HG02759 (cell line): ENCODE measurements around the gene OSBPL7.

ENCODE experiments used
- ATAC-seq: cut with Tn5 transposase; IDR thresholded peaks from one replicate; pipeline ENCODE4 v1.9.1; 2021; ENCODE audit warnings: mild to moderate bottlenecking, moderate library complexity; ENCODE audit not compliant: unreplicated experiment

OSBPL7 gene

DNA sequence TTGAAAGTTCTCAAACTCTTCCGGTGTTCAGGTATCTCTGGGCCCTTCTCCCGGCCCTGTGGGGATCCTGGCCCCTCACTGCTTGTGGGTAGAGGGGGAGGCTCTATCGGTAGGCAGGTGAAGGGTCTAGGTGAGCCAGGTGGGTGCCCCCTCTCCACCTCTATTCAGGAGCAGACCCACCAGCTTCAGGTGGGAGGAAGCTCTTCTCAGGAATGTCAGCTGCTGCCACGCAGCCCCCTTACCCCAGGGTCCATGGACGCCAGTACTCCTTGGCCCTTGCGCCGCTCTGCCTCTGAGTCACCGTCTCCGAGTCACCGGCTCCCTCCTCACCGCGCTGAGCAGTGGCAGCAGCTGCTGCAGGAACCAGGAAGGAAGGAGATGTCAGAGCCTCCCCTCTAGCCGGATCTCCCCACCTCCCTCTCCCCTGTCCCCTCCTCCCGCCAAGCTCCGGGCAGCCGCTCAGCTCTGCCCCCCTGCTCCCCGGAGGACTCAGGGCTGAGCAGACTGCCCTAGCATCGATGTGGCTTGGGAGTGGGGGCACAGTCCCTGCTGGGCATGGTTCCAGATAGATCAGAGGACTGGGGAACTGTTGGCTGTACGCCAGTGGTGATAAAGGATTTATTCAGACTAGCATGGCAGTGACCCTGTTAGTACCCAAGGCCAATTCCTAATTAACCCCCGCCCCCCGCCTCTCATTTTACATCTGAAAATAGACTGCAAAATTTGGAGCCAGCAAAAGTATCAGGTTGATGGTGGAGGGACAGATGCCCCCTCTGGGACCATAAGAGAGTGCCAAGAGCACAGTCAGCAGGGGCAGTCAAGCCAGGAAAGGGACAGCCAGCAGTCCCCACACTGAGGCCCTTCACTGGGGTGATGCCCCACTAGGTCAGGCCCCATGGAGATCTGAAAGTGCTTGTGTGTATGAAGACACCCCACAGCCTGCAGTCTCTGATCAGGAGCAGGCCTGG, at the start of gene OSBPL7:
Gene OSBPL7, minus strand, starts transcription at position 371 of the 968 bp plus-strand sequence. CDS start 1,516 bp downstream, outside the sequence.
- ATAC-seq = peak; percentile 90

DNA sequence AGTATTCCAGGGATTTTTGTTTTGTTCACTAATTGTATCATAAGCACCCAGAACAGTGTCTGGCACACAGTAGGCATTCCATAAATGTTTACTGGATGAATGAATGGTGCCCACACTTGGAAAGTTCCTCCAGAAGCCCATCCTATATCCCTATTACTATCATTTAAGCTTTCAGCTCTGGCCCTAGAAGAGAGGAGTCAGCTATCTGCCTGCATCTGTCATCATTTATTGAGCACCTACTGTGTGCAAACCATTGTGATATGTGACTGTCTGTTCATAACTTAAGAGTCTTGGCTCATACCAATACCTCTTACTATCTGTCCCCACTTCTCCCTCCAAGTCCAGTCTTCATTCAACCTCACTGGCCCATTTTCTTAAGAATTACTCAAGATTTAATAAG, 49.5 kb upstream of the OSBPL7 start:
- no peak for ATAC-seq

DNA sequence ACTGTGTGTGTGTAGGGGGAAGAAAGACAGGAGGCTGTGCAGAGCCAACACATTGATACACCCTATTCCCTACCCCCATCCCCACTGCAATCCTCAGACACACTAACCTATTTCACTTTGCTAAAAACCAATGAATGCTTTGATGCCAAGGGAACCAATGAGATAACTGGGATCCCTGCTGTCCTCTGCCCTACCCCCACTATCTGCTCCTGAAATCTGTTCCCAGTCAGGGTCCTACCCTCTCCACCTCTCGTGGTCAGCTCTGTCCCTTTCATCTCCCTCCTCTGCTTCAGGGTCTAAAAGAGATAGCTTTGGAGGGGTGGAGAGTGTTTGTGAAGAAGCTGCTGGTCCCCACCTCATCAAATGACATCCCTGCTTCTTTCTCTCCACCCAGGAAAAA, 48.5 kb upstream of the OSBPL7 start:
- ATAC-seq = no peak

DNA sequence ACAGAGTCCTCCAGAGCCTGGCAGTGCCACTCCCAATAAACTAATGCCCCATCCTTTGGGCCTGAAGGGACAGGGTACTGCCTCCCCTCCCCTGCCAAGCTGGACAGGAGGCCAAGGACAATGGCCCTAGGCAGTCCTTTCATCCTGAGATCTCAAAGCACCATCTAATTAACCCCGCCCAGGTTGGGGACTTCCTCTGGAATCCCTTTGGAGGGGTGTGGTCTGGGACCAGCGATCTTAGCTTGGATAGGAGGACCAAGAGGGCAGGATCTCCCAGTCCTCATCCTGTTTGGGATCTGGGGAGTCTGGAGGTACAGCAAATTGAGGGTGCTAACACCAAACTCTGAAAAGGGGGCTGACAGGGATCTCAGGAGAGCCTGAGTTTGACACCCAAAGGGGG, 47.5 kb upstream of the OSBPL7 start:
- ATAC-seq = no peak

DNA sequence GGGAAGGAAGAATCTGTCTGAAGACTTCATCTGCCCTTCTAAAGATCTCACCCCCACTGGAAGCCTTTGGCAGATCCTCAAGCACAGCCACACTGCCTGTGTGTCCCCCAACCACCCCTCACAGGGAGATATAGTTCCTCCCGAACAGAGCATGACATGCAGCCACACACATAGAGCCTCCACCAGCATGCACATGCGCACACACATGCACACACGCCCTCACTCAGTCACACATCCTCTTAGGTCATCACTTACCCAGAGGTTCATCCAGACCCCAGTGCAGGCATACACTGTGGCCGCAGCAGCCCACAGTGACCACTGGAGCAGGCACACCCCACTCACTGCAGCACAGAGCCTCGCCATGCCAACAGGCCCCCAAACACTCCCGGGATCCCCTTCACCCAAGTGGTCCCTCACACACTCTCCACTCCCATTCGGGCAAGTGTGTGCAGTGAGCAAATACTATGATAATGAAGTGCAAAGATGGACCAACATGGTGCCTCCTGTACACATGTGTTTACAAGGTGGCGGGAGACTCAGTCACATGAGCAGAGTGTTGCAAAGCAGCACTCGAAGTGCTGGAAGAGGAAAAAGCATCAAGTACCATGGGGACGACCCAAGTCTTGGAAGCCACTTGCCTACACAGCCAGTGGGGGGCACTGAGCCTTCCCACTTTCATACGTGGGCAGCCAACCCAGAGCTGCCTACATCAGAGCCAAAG, 46.4 kb upstream of the OSBPL7 start:
- no peak for ATAC-seq

DNA sequence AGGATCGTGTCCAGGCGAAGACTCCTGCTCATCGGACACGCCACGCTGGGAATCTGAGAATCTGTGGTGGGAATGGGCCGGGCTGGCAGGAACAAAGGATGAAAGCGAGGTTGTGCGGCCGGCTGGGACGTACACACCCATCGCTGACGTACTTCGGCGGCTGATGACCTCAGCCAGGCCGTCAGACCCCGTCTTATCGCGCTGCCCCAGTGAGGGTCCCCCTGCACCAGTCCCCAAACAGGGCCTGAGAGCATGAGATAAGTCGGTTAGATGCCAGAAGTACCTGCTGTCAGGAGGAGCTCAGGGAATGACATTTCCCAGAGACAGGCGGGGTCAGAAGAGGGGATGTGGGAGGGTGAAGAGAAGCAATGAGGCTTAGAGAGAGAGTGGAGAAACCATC, 45.3 kb upstream of the OSBPL7 start:
- no peak for ATAC-seq

- no peak for ATAC-seq
Measured at GRCh38 chr17:47864791-47865216, 43.2 kb upstream of the OSBPL7 start.

GRCh38 chr17:47862621-47863440, 41.2 kb upstream of the OSBPL7 start:
- ATAC-seq = no peak

DNA sequence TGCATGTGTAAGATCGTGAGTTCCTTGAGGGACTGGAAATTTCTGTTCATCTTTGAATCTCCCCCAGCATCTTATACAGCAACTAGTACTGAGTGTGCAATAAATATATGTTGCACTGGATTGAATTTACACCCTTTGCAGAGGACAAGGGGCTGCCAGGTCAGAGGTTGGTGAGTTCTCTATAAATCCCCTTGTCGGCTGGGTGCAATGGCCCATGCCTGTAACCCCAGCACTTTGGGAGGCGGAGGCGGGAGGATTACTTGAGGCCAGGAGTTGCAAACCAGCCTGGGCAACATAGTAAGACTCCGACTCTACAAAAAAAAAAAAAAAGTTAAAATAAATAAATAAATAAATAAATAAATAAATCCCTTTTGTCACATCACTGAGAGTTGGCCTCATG, 38.8 kb upstream of the OSBPL7 start:
- no peak for ATAC-seq

GRCh38 chr17:47857551-47858455, 36.2 kb upstream of the OSBPL7 start:
- ATAC-seq = no peak

DNA sequence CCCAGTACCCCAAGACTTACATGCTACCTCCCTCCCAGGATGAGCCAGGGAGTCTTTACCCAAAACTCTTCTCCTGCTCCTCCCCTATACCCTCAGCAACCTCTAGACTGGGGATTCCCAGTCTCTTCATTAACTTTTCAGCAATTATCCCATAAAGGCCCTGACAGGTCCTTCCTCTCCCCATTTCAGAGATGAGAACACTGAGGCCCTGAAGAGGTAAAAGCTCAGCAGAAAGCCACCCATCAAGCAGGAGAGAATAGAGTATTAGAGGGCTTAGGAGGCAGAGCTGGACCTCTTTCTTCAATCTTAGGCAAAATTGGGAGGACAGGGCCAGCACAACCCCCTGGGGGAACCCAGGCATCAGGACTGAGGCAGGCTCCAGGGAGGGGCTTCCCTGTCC, 35.2 kb upstream of the OSBPL7 start:
- no peak for ATAC-seq

DNA sequence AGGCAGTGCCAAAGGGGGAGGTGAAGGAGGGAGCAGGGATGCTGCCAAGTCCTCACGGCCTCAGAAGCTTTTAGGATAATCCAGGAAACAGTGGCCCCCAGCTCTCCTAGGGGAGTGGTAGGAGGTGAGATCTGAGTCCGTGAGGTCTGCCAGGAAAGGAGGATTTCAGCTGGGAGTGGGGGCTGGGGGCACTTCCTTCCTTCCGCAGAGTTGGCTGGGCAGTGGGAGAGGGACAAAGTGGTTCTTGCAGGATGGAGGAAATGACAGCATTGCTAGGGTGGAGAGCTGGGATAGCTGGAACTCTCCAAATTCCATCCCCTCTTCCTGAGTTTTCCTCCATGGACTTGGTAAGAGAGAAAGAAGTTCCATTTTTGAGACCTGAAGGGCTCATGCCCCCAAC, 34.1 kb upstream of the OSBPL7 start:
- ATAC-seq = no peak

DNA sequence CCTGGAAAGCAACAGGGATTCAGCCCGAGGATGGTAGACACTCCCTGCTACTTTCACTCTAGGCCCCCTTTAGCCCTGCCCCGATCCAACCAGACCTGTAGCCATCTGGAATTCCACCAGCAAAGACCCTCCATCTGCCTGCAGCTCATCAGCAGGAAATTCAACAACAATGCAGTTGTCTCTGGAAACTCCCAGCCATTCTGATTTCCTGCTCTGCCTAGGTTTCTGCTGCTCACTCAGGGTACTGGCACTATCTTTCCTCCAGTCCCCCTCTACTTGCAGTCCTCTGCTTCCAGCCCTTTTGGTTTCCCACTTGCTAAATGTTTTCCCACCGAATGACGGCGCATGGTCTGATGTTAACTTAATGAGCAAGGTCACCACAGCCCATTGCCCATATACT, 32.0 kb upstream of the OSBPL7 start:
- no peak for ATAC-seq

- ATAC-seq = no peak
Measured at GRCh38 chr17:47852113-47852949, 30.7 kb upstream of the OSBPL7 start.

DNA sequence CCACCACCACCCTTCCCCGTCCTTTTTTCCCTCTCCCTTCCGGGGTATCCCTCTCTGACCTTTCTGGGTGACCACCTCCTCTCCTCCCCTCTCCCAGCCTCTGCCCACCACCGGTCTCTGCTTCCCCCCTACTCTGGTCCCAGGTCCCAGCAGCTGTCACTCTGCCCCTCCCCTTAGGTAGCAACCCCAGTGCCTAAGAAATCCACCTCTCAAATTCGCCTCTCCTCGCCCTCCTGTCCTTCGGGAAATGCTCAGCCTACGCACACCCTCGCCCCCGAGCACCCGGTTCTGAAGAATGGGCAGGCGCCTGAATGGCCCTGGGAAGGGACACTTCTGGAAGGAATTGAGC, 30.1 kb upstream of the OSBPL7 start:
- no peak for ATAC-seq

DNA sequence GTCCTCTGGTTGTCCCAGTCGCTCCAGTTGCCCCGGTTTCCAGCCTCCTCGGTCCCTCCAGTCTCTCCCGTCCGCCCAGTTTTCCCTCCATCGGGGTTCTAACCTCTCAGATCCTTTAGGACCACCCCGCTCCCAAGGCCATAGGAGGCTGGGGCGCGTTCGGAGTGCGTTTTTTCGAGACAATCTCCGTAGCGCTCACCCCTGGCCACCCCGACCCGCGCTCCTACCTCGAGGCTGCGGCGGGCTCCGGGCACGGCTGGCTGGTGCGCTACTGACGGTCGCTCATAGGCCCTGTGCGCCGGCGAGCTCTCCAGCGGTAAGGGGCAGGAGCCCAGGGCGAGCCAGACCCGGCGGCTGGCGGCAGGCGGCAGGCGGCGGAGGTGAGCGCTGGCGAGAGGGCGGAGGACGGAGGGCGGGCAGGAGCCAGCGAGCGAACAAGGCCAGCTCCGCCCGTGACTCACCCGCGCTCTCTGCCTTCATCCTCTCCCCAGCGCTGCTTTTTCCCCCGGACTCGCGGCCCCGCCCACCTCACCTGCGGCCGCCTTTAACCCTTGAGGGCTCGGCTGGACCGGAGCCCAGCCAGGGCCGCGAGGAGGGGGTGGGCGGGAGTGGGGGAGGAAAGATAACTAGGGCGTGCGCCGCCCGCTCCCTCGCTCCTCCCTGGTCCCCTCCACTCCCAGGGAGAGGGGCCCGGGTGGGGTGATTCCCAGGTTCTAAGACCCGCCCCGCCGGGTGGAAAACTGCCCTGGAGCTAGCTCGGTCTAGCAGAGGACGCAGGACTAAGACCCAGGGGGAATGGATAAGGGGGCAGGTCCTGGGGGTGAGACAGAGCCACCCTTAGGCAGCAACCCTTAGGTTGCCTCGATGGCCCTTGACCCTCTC, 29.3 kb upstream of the OSBPL7 start, which contains the start of gene SP6:
Gene SP6, minus strand, starts transcription at position 472 of the 882 bp plus-strand sequence. CDS start 2,734 bp downstream, outside the sequence.
- ATAC-seq = peak; percentile 38

DNA sequence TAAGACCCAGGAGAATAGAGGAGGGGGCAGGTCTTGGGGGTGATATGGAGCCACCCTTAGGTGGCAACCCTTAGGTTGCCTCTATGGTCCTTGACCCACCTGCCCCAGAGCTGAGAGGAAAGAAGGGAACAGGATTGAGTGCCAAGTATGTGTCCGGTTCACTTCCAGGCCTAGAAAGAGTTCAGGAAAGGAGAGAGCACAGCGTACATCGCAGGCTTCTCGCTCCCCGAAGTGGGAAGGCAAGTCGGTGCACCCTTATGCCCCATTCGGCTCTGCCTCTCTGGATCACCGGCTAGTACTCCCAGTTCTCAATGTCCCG, 28.7 kb upstream of the OSBPL7 start:
- ATAC-seq = no peak

- ATAC-seq = no peak
Measured at GRCh38 chr17:47848198-47848513, 26.6 kb upstream of the OSBPL7 start.
